GM21737 (cell line): Measurements from ENCODE around the gene NBPF14.
"Not testable (repeated sequence)": the region's sequence is repeated elsewhere in the genome, so short reads cannot be mapped to it uniquely, and the experiment has no call there.

Experiments used
- ATAC-seq: cut with Tn5 transposase; IDR thresholded peaks from one replicate; pipeline ENCODE4 v1.9.1; 2021; ENCODE audit warnings: mild to moderate bottlenecking, moderate library complexity; ENCODE audit not compliant: unreplicated experiment

NBPF14 gene, protein sequence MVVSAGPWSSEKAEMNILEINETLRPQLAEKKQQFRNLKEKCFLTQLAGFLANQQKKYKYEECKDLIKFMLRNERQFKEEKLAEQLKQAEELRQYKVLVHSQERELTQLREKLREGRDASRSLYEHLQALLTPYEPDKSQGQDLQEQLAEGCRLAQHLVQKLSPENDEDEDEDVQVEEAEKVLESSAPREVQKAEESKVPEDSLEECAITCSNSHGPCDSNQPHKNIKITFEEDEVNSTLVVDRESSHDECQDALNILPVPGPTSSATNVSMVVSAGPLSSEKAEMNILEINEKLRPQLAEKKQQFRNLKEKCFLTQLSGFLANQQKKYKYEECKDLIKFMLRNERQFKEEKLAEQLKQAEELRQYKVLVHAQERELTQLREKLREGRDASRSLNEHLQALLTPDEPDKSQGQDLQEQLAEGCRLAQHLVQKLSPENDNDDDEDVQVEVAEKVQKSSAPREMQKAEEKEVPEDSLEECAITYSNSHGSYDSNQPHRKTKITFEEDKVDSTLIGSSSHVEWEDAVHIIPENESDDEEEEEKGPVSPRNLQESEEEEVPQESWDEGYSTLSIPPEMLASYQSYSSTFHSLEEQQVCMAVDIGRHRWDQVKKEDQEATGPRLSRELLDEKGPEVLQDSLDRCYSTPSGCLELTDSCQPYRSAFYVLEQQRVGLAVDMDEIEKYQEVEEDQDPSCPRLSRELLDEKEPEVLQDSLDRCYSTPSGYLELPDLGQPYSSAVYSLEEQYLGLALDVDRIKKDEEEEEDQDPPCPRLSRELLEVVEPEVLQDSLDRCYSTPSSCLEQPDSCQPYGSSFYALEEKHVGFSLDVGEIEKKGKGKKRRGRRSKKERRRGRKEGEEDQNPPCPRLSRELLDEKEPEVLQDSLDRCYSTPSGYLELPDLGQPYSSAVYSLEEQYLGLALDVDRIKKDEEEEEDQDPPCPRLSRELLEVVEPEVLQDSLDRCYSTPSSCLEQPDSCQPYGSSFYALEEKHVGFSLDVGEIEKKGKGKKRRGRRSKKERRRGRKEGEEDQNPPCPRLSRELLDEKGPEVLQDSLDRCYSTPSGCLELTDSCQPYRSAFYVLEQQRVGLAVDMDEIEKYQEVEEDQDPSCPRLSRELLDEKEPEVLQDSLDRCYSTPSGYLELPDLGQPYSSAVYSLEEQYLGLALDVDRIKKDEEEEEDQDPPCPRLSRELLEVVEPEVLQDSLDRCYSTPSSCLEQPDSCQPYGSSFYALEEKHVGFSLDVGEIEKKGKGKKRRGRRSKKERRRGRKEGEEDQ (N-terminal part only)

DNA sequence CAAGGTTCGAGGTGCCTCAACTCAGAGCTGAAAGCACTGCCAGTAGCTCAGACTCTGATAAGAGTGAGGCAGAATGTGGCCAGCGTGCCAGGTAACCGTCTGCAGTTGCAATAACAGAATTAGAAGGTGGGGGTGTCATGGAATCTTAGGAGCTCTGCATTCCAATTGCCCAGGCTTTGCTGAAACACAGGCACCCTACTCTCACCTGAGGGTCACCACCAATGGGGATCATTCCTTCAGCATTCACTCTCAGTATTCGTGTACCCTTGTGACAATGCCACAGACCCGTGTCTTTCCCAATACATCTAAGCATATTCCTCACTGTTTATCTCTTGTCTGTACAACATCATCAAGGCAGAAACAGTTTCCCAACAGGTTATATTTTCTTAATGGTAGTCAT lies at the start of gene NBPF14:
TSS of gene NBPF14 (minus strand) at position 101 of the 400 bp plus-strand sequence. CDS start 294 bp downstream, outside the sequence.
- ATAC-seq = not testable (repeated sequence)

DNA sequence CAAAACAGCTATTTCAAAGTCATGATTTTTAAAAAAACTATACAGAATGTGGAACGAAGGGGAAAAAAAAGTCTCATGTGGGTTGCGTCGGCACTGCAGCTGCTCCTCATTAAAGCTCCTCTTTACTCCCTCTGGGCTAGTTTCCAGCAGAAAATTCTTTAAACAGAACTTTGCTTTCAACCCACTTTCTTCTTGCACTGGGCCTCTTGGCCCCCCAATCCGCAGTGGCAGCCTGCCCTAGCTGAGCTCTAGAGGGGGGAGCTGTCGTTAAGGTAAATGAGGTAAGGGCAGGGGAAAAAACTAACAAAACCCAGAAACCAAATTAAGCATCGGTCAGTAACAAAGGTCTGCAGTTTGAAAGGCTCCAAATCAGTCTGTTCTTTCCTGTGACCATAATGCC lies 29.6 kb upstream of the NBPF14 start:
- not testable (repeated sequence) for ATAC-seq

DNA sequence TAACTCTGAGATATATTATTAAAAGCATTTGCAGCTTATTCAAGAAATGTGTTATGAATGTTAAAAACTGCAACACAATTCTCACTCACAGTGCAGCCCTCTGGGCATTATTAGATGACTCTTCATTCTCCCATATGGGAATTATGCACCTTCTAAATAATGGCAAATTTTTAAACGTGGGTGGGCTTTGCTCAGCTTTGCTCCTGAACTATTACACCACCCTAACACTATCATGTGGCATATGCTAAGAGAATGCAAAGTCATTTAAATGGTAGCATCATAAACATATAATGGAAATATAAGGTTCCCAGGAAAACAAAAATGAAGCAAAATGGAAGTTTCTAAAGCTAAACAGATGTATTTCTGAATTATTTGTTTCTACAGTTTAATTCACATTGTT lies 22.4 kb upstream of the NBPF14 start:
- ATAC-seq = not testable (repeated sequence)

DNA sequence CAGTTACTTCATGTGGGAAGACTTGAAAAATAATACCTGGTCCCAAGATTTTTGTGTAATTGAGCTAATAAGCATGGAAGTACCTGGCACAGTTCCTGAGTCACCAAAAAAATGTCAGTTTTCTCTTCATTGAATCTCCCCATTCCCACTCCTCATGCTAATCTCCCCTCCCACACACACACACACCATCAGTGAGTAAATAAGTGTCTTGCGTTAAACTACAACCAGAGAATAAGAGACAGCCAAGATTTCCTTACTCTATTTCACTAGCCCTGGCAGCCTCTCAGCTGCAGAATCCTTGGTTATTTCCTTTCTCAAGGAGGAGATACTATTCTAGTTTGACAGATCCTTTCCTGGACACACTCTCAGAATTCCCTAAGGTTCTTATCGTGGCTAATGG lies 9.5 kb upstream of the NBPF14 start:
- not testable (repeated sequence) for ATAC-seq

DNA sequence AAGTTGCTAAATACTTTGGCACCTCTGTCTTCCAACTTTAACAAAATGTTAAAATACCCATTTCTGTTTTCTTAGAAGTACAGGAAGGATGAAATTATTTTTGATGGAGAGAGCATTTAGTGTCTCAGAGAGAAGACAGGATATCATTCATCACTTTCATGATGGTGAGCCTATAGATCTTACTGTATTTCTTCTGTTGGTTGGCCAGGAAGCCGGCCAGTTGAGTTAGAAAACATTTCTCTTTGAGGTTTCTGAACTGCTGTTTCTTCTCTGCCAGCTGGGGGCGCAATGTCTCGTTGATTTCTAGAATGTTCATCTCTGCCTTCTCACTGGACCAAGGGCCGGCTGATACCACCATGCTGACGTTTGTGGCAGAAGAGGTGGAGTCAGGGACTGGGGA lies 451 bp downstream of the NBPF14 start:
- ATAC-seq = not testable (repeated sequence)

DNA sequence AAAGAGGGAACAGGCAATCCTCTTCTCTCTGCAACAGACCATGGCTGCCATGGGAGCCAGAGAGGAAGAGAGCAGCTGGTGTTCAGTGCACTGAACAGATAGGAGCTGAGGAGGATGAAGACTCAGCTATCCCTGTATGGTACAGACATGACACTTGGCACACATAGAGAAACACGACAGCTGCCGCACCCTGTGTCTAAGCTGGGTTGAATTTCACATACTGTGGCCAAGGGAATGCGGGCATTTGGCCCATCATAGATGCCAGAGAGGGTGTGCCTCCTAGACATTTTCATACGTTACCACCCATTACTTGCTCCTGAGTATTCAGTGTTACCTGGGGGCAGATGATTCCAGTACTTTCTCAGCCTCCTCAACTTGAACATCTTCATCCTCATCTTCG lies 4.7 kb downstream of the NBPF14 start:
- not testable (repeated sequence) for ATAC-seq

DNA sequence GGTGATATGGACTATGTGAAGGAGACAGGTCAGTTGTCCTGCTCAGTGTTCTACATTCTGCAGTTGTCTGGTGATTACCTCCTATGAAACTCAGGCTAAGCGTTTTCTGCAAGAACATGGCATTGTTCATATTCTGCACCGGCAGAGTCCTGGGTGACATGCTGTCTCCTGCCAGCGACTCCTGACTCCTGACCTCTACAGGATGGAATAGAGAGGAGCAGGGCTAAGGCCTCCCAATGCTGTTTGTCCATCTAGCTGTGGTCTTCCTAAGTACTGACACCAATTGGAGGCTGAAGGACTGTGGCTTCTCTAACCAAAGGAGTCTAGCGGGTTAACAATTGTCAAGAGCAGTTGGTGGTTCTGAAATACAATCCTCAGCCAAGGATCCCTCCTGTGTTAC lies 63.7 kb downstream of the NBPF14 start:
- ATAC-seq = not testable (repeated sequence)

DNA sequence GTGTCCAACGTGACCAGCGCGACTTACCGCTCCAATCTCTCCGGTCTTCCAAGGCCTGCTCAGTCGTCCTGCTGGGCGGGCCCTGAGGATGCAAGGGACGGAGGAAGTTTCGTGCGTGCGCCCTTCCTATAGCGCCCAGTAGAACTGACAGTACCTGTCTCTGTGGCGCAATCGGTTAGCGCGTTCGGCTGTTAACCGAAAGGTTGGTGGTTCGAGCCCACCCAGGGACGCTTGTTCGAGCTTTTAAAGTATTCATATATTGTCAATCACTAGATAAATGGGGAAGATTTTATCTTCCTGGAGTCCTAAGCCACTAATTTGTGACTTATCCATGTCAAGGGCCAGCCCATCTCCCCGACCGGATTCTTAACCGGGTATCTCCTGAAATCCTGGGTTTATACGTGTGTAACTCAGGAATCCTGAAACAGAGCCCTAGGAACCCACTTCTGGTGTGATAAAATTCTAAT lies 66.7 kb downstream of the NBPF14 start:
- not testable (repeated sequence) for ATAC-seq

DNA sequence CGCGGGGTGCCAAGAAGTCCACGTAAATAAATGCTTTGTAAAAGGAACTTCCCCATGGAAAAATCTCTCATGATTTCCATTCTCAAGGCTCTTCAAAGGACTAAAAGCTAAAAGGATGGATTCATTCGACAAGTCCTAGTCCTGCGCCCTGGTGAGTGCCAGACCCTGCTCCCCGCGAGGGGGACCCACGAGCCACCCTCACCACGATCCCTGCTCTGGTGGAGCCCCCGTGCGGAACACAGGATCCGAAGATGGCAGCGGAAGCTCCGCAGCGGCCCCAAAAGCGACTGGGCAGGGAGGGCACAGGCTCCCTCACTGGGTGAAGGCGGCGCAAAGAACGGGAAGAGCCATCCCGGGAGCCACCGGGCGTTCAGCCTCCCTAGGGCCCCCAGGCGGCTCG lies 67.2 kb downstream of the NBPF14 start:
- not testable (repeated sequence) for ATAC-seq

DNA sequence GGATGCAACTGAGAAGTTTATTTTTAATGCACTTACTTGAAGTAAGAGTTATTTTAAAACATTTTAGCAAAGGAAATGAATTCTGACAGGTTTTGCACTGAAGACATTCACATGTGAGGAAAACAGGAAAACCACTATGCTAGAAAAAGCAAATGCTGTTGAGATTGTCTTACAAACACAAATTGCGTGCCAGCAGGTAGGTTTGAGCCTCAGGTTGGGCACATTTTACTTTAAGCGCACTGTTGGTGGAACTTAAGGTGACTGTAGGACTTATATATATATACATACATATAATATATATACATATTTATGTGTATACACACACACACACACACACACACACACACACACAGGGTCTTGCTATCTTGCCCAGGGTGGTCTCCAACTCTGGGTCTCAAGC lies 69.2 kb downstream of the NBPF14 start:
- ATAC-seq = not testable (repeated sequence)

DNA sequence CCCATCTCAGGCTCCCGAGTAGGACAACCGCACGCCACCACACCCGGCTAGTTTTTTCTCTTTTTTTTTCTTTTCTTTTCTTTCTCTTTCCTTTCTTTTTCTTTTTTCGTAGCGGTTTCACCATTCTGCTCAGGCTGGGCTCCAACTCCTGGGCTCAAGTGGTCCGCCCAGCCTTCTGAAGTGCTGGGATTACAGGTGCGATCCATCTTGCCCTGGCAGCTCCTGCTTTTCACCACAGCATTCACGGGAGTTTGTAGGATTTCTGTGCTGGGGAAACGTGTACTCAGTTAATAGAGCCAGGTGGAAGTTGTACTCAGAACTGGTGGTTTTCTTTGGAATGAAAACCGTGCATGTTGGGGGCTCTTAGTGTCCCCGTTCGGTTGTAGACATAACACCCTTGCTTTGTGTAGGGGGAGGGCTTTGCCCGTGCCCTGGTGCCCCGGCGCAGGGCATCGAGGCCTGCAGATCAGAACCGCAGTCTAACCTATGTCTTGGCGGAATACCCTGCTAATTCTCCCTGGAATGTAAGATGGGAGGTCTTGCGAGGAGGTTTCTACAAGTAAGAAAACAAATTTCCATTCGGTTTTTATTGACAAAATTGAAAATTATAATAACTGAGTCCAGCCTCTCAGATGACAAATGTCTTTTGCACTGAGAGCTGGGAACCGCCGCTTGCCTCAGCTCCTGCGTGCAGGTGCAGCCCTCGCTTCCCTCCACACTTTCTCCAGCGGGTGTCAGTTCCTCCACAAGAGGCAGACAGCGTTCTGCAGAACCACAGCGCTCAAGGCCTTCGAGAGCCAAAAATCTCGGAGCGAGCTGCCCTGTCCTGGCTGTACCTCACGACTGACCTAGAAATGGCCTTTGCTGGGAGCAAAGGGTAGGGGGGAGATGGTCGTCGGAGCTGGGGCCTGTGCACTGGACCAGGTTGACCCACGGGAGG lies 72.3 kb downstream of the NBPF14 start:
- peak; percentile 11 for ATAC-seq

DNA sequence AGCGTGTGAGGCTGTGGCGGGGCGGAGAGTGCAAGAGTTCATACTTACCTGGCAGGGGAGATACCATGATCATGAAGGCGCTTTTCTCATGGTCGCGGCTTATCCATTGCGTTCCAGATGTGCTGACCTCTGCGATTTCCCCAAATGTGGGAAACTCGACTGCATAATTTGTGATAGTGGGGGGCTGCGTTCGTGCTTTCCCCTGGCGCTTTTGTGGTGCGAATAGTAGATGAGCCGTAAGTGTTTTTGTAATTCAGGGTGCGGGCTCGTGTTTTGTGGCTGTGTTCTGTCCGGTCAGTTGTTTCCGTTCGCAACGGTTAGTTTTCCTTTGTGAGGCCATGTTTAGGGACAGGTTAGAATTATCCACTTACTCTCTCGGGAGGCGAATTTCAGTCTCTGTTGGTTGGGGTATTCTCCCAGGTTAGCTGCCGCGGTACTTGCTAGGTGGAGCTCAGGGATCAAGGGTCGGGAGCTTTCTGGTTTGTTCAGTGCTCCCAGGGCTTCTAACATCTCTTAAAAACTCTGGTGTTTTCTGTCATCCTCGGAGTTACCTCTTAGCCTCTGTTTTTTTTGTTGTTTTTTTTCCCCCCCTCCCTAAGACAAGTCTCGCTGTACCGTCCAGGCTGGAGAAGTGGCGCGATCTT lies 73.1 kb downstream of the NBPF14 start:
- peak; percentile 78 for ATAC-seq

DNA sequence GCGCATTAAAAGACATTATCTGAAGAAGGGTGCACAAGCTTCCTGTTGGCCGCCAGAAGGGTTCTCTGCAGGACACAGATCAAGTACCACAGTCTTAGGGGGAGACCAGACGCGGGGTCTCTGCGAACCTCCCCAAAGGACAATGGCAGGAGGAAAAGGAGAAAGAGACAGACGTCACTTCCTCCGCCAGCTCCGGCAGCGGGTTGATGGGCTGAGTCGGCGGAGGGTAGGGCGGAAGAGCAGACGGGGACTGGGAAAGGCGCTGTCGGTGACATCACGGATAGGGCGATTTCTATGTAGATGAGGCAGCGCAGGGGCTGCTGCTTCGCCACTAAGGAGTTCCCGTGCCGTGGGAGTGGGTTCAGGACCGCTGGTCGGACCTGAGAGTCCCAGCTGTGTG lies 73.7 kb downstream of the NBPF14 start:
- ATAC-seq = peak; percentile 48

DNA sequence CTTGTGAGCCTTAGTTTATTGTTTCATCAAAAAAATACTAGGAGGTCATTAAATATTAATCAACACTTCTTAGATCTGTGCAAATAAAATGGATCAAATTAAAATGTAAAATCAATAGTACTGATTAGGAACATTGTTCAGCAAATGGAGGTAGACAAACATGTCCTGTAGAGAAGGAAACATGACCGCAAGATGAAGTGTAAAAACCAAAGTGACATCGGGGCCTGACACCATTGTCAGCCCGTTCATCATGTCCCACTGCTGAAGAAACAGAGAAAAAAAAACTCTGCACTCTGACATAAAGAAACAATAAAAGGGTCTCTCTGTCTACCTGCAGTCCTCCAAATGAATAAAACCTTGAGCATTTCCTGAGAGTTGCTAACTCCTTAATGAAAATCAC lies 81.5 kb downstream of the NBPF14 start:
- not testable (repeated sequence) for ATAC-seq

DNA sequence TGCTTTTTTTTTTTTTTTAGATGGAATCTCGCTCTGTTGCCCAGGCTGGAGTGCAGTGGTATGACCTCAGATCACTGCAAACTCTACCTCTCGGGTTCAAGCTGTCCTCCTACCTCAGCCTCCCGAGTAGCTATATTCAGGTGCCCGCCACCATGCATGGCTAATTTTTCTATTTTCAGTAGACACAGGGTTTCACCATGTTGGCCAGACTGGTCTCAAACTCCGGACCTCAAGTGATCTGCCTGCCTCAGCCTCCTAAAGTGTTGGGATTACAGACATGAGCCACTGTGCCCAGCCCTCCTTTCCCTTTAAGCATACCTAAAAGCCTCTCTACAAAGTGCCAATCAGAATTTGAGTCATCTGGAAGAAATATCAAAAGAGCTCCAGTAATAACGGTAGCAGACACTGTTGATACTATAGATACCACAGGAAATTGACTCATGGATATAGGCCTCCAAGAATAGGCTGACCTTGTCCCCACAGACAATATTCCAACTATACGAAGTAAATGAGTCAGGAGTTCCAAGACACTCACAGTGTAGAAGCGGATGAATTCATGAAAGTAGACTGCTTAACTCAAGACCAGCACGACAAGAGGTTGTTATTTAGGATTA lies 83.1 kb downstream of the NBPF14 start:
- not testable (repeated sequence) for ATAC-seq

DNA sequence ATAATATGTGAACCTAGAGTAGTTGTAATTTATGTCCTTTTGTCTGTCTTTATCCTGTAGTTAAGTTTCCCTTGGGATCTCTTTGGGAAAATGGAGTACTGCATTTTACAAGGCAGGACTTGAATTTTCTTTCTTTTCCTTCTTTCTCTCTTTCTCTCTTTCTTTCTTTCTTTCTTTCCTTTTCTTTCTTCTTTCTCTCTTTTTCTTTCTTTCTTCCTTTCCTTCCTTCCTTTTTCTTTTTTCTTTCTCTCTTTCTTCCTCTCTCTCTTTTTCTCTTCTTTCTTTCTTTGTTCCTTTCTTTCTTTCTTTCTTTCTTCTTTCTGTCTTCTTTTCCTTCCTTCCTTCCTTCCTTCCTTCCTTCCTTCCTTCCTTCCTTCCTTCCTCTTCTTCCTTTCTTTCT lies 101.9 kb downstream of the NBPF14 start:
- not testable (repeated sequence) for ATAC-seq

DNA sequence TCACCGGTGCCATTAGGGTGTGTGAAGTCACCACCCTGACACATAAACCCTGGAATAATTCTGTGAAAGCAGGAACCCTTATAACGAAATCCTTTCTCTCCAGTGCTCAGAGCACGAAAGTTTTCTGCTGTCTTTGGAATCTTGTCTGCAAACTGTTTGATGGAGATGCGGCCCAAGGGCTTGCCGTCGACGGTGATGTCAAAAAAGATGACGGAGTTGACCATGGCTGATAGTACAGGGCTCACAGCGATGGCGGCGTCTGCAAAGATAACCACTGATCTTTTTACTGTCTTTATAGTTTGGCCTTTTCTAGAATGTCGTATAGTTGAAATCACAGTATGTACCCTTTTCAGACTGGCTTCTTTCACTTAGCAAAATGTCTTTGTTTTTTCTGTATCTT lies 112.8 kb downstream of the NBPF14 start, which contains the start of gene PPIAL4G:
TSS of gene PPIAL4G (minus strand) at position 274 of the 400 bp plus-strand sequence. CDS start at position 224, 50 bp downstream.
- ATAC-seq = not testable (repeated sequence)
